Measurements from ENCODE around the gene RIC8B. TPM values are rescaled to one million over a fixed set of nuclear protein-coding genes. Genes with fewer than 3 reads are reported as not detected.
"Not testable (repeated sequence)": the region's sequence is repeated elsewhere in the genome, so short reads cannot be mapped to it uniquely, and the experiment has no call there.

The RIC8B gene
- total and polyA plus RNA-seq, 12 donors = 6.6 to 32.1 (median 22.3) TPM

- WGBS, 2 donors = 70 to 71% methylated on average over 5 of the region's 5 CpGs
- Histone ChIP-seq H3K36me3 (no peaks in the 10 kb centered on the region), H3K27ac (no peak overlapping the region), H3K9me3 (no peaks in the 10 kb centered on the region), H3K27me3 (peaks cover 0 to 97% (median 0%) of the 10 kb centered on the region in 7 donors), H3K4me3 (no peak overlapping the region), H3K4me1 (no peaks in the 10 kb centered on the region)
- no peak for TF ChIP-seq CTCF (IDR thresholded peaks at IDR 0.05)
- intact Hi-C loops (cut with DNase I) = loop anchor here in 4 of 10 donors (2.0 to 10.0 kb wide), 4 partner anchors 151 to 529 kb away; no protein-coding TSS in a partner anchor
- no peak for DNase-seq
- ATAC-seq = no peak
Measured at GRCh38 chr12:106915635-106916026, 141.1 kb downstream of the RIC8B start.

- Histone ChIP-seq H3K36me3 (no peaks in the 10 kb centered on the region), H3K4me3 (no peak overlapping the region), H3K9me3 (no peaks in the 10 kb centered on the region), H3K4me1 (no peaks in the 10 kb centered on the region), H3K27me3 (peaks cover 0 to 94% (median 0%) of the 10 kb centered on the region in 7 donors), H3K27ac (no peak overlapping the region)
- no peak for DNase-seq
- 42 to 50% methylated on average over 7 of the region's 7 CpGs for WGBS, 2 donors
- ATAC-seq = peak in 4 of 8 donors; percentile 29 to 59 (median 44)
- intact Hi-C loops (cut with DNase I) = loop anchor here in 4 of 10 donors (2.0 to 10.0 kb wide), 4 partner anchors 153 to 531 kb away; no protein-coding TSS in a partner anchor
- TF ChIP-seq CTCF (IDR thresholded peaks at IDR 0.05) = no peak
Measured at GRCh38 chr12:106917503-106917902, 143.0 kb downstream of the RIC8B start.

DNA sequence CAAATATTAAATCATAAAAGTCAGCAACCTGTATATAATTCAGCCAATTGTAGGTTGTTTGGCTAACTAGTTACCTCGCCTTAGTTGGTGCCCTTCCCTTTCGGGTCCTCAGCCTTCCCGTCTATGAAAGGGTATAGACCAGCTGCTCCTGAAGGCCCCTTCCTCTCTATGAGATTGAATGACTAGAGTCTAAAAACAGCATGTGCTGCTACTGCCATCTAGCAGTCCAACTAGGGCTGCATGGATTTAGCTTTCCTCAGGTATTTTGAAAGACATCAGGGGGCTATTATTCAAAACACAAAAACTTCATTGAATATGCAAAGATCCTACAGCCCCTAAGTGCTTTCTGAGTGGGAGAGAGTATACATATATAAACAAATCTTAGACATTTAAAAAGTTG, 144.3 kb downstream of the RIC8B start:
- DNase-seq (no peak), ATAC-seq (peak in 2 of 8 donors; percentile 46 to 47)
- Histone ChIP-seq H3K4me3 (no peak overlapping the region), H3K9me3 (no peaks in the 10 kb centered on the region), H3K27ac (no peak overlapping the region), H3K36me3 (no peaks in the 10 kb centered on the region), H3K4me1 (no peaks in the 10 kb centered on the region), H3K27me3 (peaks cover 0 to 94% (median 0%) of the 10 kb centered on the region in 7 donors)
- TF ChIP-seq CTCF (IDR thresholded peaks at IDR 0.05) = peak in 7 of 9 donors; percentile 38 to 61 (median 47)
- 20 to 22% methylated on average over 3 of the region's 3 CpGs for WGBS, 2 donors
- intact Hi-C loops (cut with DNase I) = loop anchor here in 4 of 10 donors (2.0 to 10.0 kb wide), 3 partner anchors 154 to 532 kb away; no protein-coding TSS in a partner anchor

- peak; percentile 61 to 93 (median 84) for TF ChIP-seq CTCF (IDR thresholded peaks at IDR 0.05)
- 42% methylated on average over 4 of the region's 4 CpGs for WGBS, 2 donors
- intact Hi-C loops (cut with DNase I) = loop anchor here in 8 of 10 donors (1.0 to 10.0 kb wide), 6 partner anchors 155 to 535 kb away; no protein-coding TSS in a partner anchor
- Histone ChIP-seq H3K36me3 (no peaks in the 10 kb centered on the region), H3K9me3 (no peaks in the 10 kb centered on the region), H3K27ac (no peak overlapping the region), H3K4me3 (no peak overlapping the region), H3K27me3 (peaks cover 0 to 94% (median 0%) of the 10 kb centered on the region in 7 donors), H3K4me1 (peaks cover 0 to 5% (median 0%) of the 10 kb centered on the region in 9 donors)
- DNase-seq (peak in 1 of 2 donors; percentile 14), ATAC-seq (peak in 2 of 8 donors; percentile 27 to 55)
Measured at GRCh38 chr12:106919910-106920544, 145.5 kb downstream of the RIC8B start.

GRCh38 chr12:106921976-106922375, 147.5 kb downstream of the RIC8B start:
- H3K27ac ChIP-seq, H3K4me1 ChIP-seq, H3K36me3 ChIP-seq, H3K9me3 ChIP-seq, DNase-seq, H3K4me3 ChIP-seq, ATAC-seq: not testable (repeated sequence)
- intact Hi-C loops (cut with DNase I) = loop anchor here in 4 of 10 donors (2.0 to 10.0 kb wide), 3 partner anchors 531 to 537 kb away; no protein-coding TSS in a partner anchor
- peaks cover 0 to 94% (median 0%) of the 10 kb centered on the region in 7 donors for H3K27me3 ChIP-seq
- WGBS, 2 donors = 72 to 92% methylated on average over 2 of the region's 2 CpGs

DNA sequence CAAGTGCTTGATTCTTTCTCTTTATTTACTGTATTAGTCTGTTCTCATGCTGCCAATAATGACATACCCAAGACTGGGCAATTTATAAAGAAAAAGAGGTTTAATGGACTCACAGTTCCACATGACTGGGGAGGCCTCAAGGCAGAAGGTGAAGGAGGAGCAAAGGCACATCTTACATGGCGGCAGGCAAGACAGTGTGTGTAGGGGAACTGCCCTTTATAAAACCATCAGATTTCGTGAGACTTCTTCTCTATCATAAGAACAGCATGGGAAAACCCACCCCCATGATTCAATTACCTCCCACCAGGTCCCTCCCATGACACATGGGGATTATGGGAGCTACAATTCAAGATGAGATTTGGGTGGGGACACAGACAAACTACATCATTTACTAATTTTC, 149.1 kb downstream of the RIC8B start:
- ATAC-seq, DNase-seq, H3K9me3 ChIP-seq, H3K27ac ChIP-seq, H3K4me1 ChIP-seq, H3K4me3 ChIP-seq, H3K36me3 ChIP-seq: not testable (repeated sequence)
- WGBS, 2 donors = 89 to 91% methylated on average over 2 of the region's 2 CpGs
- intact Hi-C loops (cut with DNase I) = loop anchor here in 1 of 10 donors (10.0 kb wide), 1 partner anchor 539 kb away; no protein-coding TSS in a partner anchor
- H3K27me3 ChIP-seq = peaks cover 0 to 94% (median 0%) of the 10 kb centered on the region in 7 donors
